WTC11 (cell line): ENCODE measurements around the gene REEP3. TPM values are rescaled to one million over a fixed set of nuclear protein-coding genes. Genes with fewer than 3 reads are reported as not detected.

Source experiments
- total RNA-seq: library from RNA; stranded (reverse); gene quantifications from 3 replicates; pipeline ENCODE4 v1.2.3, GENCODE V29; 2021

The REEP3 gene
- total RNA-seq, 1 experiment from 2014 or later, result 18.5 TPM

Other genes with a start within 250 kb of the REEP3 start
- 158 to 180 TPM (median 161 TPM) in 3 replicates for gene JMJD1C, start 55.4 kb upstream of the REEP3 start, total RNA-seq